K562 (cell line): ENCODE results near the gene ADAT1. TPM values are rescaled to one million over a fixed set of nuclear protein-coding genes. Genes with fewer than 3 reads are reported as not detected.

Experiments used
- BHLHE40 ChIP-seq: IDR thresholded peaks from 2 replicates; pipeline ENCODE4 v1.6.1; 2011; ENCODE audit warnings: low read length, improper control_type of control experiment
- CCNT2 ChIP-seq: IDR thresholded peaks from 2 replicates; pipeline ENCODE4 v1.6.1; 2011; ENCODE audit warnings: borderline replicate concordance, low read depth, mild to moderate bottlenecking, moderate library complexity, mixed read lengths, low read length; ENCODE audit not compliant: insufficient read length; ENCODE audit errors: extremely low read depth
- CSDE1 ChIP-seq, 2 experiments: fragments of 450-650 bp; IDR thresholded peaks; 2 replicates each; pipeline ENCODE4 v1.6.1; 2016; ENCODE audit warnings: mild to moderate bottlenecking in 1 of 2
- DACH1 ChIP-seq: fragments of 450-650 bp; IDR thresholded peaks from 2 replicates; pipeline ENCODE4 v1.6.1; 2018; ENCODE audit not compliant: partially characterized antibody
- DMBX1 ChIP-seq: fragments of 250-450 bp; sonication (Bioruptor Pico); IDR thresholded peaks from 2 replicates; pipeline ENCODE4 v1.8.0; 2022; ENCODE audit warnings: inconsistent platforms, mild to moderate bottlenecking, moderate library complexity, borderline replicate concordance
- EP300 ChIP-seq: IDR thresholded peaks from 2 replicates; pipeline ENCODE4 v1.6.1; 2012; ENCODE audit warnings: low read length, improper control_type of control experiment
- JUND ChIP-seq, 2 experiments: IDR thresholded peaks; 2 replicates in 1 of 2; 3 replicates in 1 of 2; pipeline ENCODE4 v1.6.1; 2011; ENCODE audit warnings: borderline replicate concordance in 2 of 2, low read depth in 2 of 2, low read length in 2 of 2, improper control_type of control experiment in 1 of 2, missing biosample characterization in 1 of 2, missing genetic modification characterization in 1 of 2, missing genetic modification reagents in 1 of 2
- MTA2 ChIP-seq: fragments of 450-650 bp; IDR thresholded peaks from 2 replicates; pipeline ENCODE4 v1.6.1; 2016; ENCODE audit warnings: low read depth
- NFIC ChIP-seq: fragments of 450-650 bp; IDR thresholded peaks from 2 replicates; pipeline ENCODE4 v1.6.1; 2017; ENCODE audit warnings: mild to moderate bottlenecking, inconsistent platforms
- NRF1 ChIP-seq, 2 experiments: fragments of 450-650 bp; IDR thresholded peaks in 1 of 2; conservative IDR thresholded peaks in 1 of 2; 2 replicates each; pipeline ENCODE4 v1.6.1; 2014; ENCODE audit warnings: mild to moderate bottlenecking in 2 of 2
- POLR2A ChIP-seq: fragments of 450-650 bp; conservative IDR thresholded peaks from 2 replicates; pipeline ENCODE4 v1.6.1; 2016
- POLR2AphosphoS5 ChIP-seq: IDR thresholded peaks from 2 replicates; pipeline ENCODE4 v1.6.1; 2011; ENCODE audit warnings: mild to moderate bottlenecking, low read depth, low read length, moderate library complexity; ENCODE audit not compliant: control insufficient read depth, insufficient read depth
- SMARCB1 ChIP-seq: IDR thresholded peaks from 2 replicates; pipeline ENCODE4 v1.6.1; 2011; ENCODE audit warnings: improper control_type of control experiment, low read depth; ENCODE audit not compliant: insufficient read length
- SMARCC2 ChIP-seq: fragments of 450-650 bp; IDR thresholded peaks from 2 replicates; pipeline ENCODE4 v1.6.1; 2017; ENCODE audit warnings: antibody characterized with exemption, moderate library complexity, mild to moderate bottlenecking, low read depth
- STAT5A ChIP-seq: IDR thresholded peaks from 2 replicates; pipeline ENCODE4 v1.6.1; 2012; ENCODE audit warnings: low read length, inconsistent platforms, borderline replicate concordance
- TAF9B ChIP-seq: fragments of 450-650 bp; IDR thresholded peaks from 2 replicates; pipeline ENCODE4 v1.6.1; 2018; ENCODE audit warnings: mild to moderate bottlenecking; ENCODE audit not compliant: partially characterized antibody
- TOE1 ChIP-seq, 2 experiments: fragments of 450-650 bp in 1 of 2; sonication (generic) in 1 of 2; formaldehyde crosslinking in 1 of 2; IDR thresholded peaks; 2 replicates each; pipeline versions ENCODE4 v1.7.1 to v1.8.0; 2016 to 2022; ENCODE audit warnings: borderline replicate concordance in 2 of 2, mild to moderate bottlenecking in 2 of 2, antibody characterized with exemption in 1 of 2, inconsistent platforms in 1 of 2, low read depth in 1 of 2, missing genetic modification reagents in 1 of 2, moderate library complexity in 1 of 2
- ZEB2 ChIP-seq: fragments of 450-650 bp; IDR thresholded peaks from 2 replicates; pipeline ENCODE4 v1.6.1; 2016
- ZNF316 ChIP-seq: fragments of 450-650 bp; IDR thresholded peaks from 2 replicates; pipeline ENCODE4 v1.6.1; 2016
- ZNF436 ChIP-seq: fragments of 250-450, 450-650 bp; sonication (Bioruptor Pico); formaldehyde crosslinking; IDR thresholded peaks from 2 replicates; pipeline ENCODE4 v1.7.0; 2020; ENCODE audit warnings: mild to moderate bottlenecking
- polyA plus RNA-seq, 8 experiments: library from polyadenylated mRNA; depleted of rRNA in 4 of 8; stranded (reverse) in 5 of 8; unstranded in 3 of 8; fragments of >200 nt; fragmentation: Nextera tagmentation in 2 of 8; fragmentation: Illumina TruSeq in 1 of 8; extraction: Ambion mirVana in 2 of 8; extraction: Trizol in 1 of 8; gene quantifications; 2 replicates each; pipeline versions ENCODE4 v1.2.1 to v1.2.3, GENCODE V29; 2011 to 2014; ENCODE audit warnings: inconsistent platforms in 1 of 8, missing spikeins in 1 of 8
- total RNA-seq, 7 experiments: library from RNA; depleted of rRNA in 6 of 7; stranded (reverse); fragments of >200 nt in 6 of 7; fragmentation: Illumina TruSeq in 2 of 7; extraction: Trizol in 2 of 7; gene quantifications; 2 replicates each; pipeline versions ENCODE4 v1.2.1 to v1.2.3, GENCODE V29; 2011 to 2021; ENCODE audit warnings: low replicate concordance in 1 of 7
- TF ChIP-seq, protein P1 (sequence below): fragments of 250-450 bp; sonication (Bioruptor Pico); IDR thresholded peaks from 2 replicates; pipeline ENCODE4 v1.4.0; 2020
- TF ChIP-seq, protein P2 (sequence below): fragments of 450-650 bp; formaldehyde crosslinking; IDR thresholded peaks from 2 replicates; pipeline ENCODE4 v1.4.0; 2020; ENCODE audit warnings: mild to moderate bottlenecking
- TF ChIP-seq, protein P3 (sequence below): sonication (generic); formaldehyde crosslinking; IDR thresholded peaks from 2 replicates; pipeline ENCODE4 v1.8.1; 2023; ENCODE audit warnings: mild to moderate bottlenecking, missing genetic modification reagents
- TF ChIP-seq, protein P4 (sequence below): sonication (generic); formaldehyde crosslinking; IDR thresholded peaks from 2 replicates; pipeline ENCODE4 v1.9.0; 2022; ENCODE audit warnings: mild to moderate bottlenecking, missing genetic modification reagents

ADAT1 gene
- total and polyA plus RNA-seq, 9 of the 15 experiments (the other 6 are each of a cell fraction or from before 2014, with no cell fraction given): 16.0 to 36.7 (median 28.2) TPM

DNA sequence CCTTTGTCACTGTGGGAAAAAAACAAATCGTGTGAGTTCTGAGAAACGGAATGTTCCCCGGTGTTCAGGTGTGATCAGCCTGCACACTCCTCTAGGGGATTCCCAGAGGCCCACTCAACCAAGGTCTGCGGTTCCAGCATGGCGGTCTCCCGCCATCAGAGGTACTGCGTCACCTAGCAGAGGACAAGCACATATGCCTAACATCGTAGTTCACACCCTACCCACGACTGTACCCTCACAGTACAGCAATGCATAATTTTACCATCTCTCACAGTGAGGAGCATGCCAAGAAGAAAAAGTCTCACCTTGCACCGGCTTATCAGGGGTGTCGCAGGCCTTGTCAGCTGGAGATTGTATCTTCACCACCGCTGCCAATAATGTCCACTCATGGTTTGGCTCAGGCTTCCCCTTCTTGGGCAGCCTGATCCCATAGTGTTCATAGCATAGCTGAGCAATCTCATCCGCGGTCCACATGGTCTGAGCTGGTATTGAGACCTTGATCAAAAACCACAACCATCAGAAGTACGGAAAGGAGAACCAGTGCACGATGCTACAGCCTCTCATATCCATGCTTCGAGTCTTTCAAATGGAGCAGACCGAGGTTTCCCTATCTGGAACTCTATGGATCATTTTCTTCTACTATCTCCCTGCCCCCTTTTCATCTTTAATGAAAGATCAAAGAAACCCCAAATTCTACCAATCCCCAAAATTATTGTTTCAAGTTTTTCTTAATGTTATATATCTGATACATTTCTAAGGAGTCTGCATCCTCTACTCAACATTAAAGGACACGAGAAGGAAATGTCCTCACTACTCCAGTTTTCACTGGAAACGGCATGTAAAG is 2.5 kb downstream of the ADAT1 start (continued):
- TF ChIP-seq NRF1 (conservative IDR thresholded peaks at IDR 0.05 in 1 of 2, IDR thresholded peaks at IDR 0.05 in 1 of 2): peak in 1 of 2 experiments; percentile 43; a peak in 1 of 4 replicates
- TF ChIP-seq EP300: peak; percentile 85
- TF ChIP-seq MTA2: peak; percentile 50; the same call in 1 of the 2 replicates
- no peak for TF ChIP-seq ZNF436 (CRISPR knock-in tag)
- TF ChIP-seq SMARCB1: peak; percentile 64
- peak; percentile 60; the same call in 1 of the 2 replicates for TF ChIP-seq POLR2AphosphoS5
- TF ChIP-seq, protein P1, sequence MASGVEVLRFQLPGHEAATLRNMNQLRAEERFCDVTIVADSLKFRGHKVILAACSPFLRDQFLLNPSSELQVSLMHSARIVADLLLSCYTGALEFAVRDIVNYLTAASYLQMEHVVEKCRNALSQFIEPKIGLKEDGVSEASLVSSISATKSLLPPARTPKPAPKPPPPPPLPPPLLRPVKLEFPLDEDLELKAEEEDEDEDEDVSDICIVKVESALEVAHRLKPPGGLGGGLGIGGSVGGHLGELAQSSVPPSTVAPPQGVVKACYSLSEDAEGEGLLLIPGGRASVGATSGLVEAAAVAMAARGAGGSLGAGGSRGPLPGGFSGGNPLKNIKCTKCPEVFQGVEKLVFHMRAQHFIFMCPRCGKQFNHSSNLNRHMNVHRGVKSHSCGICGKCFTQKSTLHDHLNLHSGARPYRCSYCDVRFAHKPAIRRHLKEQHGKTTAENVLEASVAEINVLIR (CRISPR knock-in tag): no peak
- TF ChIP-seq, protein P2, sequence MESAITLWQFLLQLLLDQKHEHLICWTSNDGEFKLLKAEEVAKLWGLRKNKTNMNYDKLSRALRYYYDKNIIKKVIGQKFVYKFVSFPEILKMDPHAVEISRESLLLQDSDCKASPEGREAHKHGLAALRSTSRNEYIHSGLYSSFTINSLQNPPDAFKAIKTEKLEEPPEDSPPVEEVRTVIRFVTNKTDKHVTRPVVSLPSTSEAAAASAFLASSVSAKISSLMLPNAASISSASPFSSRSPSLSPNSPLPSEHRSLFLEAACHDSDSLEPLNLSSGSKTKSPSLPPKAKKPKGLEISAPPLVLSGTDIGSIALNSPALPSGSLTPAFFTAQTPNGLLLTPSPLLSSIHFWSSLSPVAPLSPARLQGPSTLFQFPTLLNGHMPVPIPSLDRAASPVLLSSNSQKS (CRISPR knock-in tag): 0 out of 2 replicates have a peak, but pooled peaks have one; percentile 23
- peak; percentile 33 for TF ChIP-seq TAF9B
- peak; percentile 31; the same call in 1 of the 2 replicates for TF ChIP-seq ZNF316
- peak; percentile 57; the same call in 1 of the 2 replicates for TF ChIP-seq STAT5A
- TF ChIP-seq, protein P3, sequence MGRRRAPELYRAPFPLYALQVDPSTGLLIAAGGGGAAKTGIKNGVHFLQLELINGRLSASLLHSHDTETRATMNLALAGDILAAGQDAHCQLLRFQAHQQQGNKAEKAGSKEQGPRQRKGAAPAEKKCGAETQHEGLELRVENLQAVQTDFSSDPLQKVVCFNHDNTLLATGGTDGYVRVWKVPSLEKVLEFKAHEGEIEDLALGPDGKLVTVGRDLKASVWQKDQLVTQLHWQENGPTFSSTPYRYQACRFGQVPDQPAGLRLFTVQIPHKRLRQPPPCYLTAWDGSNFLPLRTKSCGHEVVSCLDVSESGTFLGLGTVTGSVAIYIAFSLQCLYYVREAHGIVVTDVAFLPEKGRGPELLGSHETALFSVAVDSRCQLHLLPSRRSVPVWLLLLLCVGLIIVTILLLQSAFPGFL (CRISPR knock-in tag): no peak
- no peak for TF ChIP-seq DMBX1 (CRISPR knock-in tag)
- peak; percentile 81 for TF ChIP-seq CCNT2
- TF ChIP-seq CSDE1 (IDR thresholded peaks at IDR 0.05): peak in 1 of 2 experiments; percentile 29; a peak in 1 of 4 replicates
- TF ChIP-seq ZEB2: peak; percentile 71
- peak; percentile 57; the same call in 1 of the 2 replicates for TF ChIP-seq TOE1 (IDR thresholded peaks at IDR 0.05; ENCODE audit: borderline replicate concordance)
- no peak for TF ChIP-seq TOE1 (CRISPR knock-in tag; IDR thresholded peaks at IDR 0.05; ENCODE audit: borderline replicate concordance, low read depth)
- TF ChIP-seq DACH1: peak; percentile 86
- TF ChIP-seq, protein P4, sequence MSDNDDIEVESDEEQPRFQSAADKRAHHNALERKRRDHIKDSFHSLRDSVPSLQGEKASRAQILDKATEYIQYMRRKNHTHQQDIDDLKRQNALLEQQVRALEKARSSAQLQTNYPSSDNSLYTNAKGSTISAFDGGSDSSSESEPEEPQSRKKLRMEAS (CRISPR knock-in tag): no peak
- 0 out of 2 replicates have a peak, but pooled peaks have one; percentile 14 for TF ChIP-seq BHLHE40
- TF ChIP-seq SMARCC2: 0 out of 2 replicates have a peak, but pooled peaks have one; percentile 10
- no peak for TF ChIP-seq POLR2A
- TF ChIP-seq JUND (IDR thresholded peaks at IDR 0.05; ENCODE audit: borderline replicate concordance, low read depth, low read length): peak; percentile 44; the same call in 1 of the 2 replicates
- TF ChIP-seq JUND (tag; IDR thresholded peaks at IDR 0.05; ENCODE audit: borderline replicate concordance, low read depth, low read length): 0 out of 3 replicates have a peak, but pooled peaks have one; percentile 7
- peak; percentile 52 for TF ChIP-seq NFIC
